Gastroesophageal sphincter (tissue), 3 donors: ENCODE measurements around the gene RARS2.

Experiments
- EP300 ChIP-seq: sonication (generic); formaldehyde crosslinking; IDR thresholded peaks from one replicate; pipeline ENCODE4 v1.6.1; 2017; ENCODE audit warnings: antibody characterized with exemption, mild to moderate bottlenecking
- POLR2A ChIP-seq, 2 donors: fragments of 450-650 bp; IDR thresholded peaks; one replicate each; pipeline ENCODE4 v1.6.1; 2017; ENCODE audit warnings: antibody characterized with exemption in 2 of 2, mild to moderate bottlenecking in 2 of 2, moderate library complexity in 1 of 2
- POLR2AphosphoS5 ChIP-seq: sonication (generic); formaldehyde crosslinking; IDR thresholded peaks from one replicate; pipeline ENCODE4 v1.6.1; 2017; ENCODE audit warnings: antibody characterized with exemption
- TF ChIP-seq, protein P1 (sequence below), 4 experiments: fragments of 200-600 bp in 2 of 4; fragments of 450-650 bp in 2 of 4; sonication (generic) in 1 of 4; IDR thresholded peaks; one replicate each; pipeline ENCODE4 v1.5.1; 2017 to 2019; ENCODE audit warnings: antibody characterized with exemption in 4 of 4, mild to moderate bottlenecking in 2 of 4, moderate library complexity in 2 of 4

DNA sequence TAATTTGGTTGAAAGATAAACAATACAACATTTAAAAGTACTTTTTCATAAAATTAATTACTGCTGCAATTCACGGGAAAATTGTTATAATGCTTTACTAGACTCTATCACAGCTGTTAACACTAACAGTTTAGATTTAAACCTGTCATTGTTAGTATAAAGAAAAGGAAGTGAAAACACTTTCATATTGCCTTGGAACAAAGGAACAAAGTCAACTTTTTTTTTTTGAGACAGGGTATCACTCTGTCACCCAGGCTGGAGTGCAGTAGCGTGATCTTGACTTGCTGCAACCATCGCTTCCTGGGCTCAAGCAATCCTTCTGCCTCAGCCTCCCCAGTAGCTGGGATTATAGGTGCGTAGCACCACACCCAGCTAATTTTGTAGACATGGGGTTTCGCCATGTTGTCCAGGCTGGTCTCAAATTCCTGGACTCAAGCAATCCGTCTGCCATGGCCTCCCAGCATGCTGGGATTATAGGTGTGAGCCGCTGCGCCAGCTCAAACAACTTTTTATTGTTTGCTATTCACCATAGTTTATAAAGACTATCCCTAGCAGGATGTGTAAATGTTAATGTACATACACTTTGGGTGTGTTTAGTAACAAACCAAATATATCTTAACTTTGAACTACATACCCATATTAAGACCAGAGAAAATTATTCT lies 94.9 kb downstream of the RARS2 start:
- TF ChIP-seq, protein P1, sequence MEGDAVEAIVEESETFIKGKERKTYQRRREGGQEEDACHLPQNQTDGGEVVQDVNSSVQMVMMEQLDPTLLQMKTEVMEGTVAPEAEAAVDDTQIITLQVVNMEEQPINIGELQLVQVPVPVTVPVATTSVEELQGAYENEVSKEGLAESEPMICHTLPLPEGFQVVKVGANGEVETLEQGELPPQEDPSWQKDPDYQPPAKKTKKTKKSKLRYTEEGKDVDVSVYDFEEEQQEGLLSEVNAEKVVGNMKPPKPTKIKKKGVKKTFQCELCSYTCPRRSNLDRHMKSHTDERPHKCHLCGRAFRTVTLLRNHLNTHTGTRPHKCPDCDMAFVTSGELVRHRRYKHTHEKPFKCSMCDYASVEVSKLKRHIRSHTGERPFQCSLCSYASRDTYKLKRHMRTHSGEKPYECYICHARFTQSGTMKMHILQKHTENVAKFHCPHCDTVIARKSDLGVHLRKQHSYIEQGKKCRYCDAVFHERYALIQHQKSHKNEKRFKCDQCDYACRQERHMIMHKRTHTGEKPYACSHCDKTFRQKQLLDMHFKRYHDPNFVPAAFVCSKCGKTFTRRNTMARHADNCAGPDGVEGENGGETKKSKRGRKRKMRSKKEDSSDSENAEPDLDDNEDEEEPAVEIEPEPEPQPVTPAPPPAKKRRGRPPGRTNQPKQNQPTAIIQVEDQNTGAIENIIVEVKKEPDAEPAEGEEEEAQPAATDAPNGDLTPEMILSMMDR (IDR thresholded peaks at IDR 0.05), result no peak
- TF ChIP-seq EP300 (no peak), POLR2A (IDR thresholded peaks at IDR 0.05) (no peak), POLR2AphosphoS5 (no peak)
